Measurements from ENCODE around the gene INAFM1. TPM values are rescaled to one million over a fixed set of nuclear protein-coding genes. Genes with fewer than 3 reads are reported as not detected.
A peak's percentile ranks its signal among the peaks of the same experiment; 100 is the strongest.

The INAFM1 gene
- total and polyA plus RNA-seq, 4 donors, result 1.5 to 2.5 (median 1.9) TPM

GRCh38 chr19:47264629-47265028 is 10.1 kb upstream of the INAFM1 start:
- H3K9me3 ChIP-seq (ENCODE audit: control insufficient read depth in 4 of 4, low read length in 3 of 4), result no peaks in the 10 kb centered on the region
- H3K27me3 ChIP-seq (ENCODE audit: control insufficient read depth in 4 of 4, insufficient read depth in 4 of 4, low read length in 3 of 4), result no peaks in the 10 kb centered on the region
- H3K4me1 ChIP-seq (ENCODE audit: control insufficient read depth in 4 of 4, insufficient read depth in 4 of 4, low read length in 3 of 4), result peaks cover 0 to 5% (median 0%) of the 10 kb centered on the region in 4 donors
- H3K27ac ChIP-seq (ENCODE audit: low read depth in 1 of 2, low read length in 2 of 2), result no peak overlapping the region
- WGBS, result 97% methylated on average over 30 of the region's 30 CpGs
- no peak overlapping the region for H3K4me3 ChIP-seq (ENCODE audit: low read depth in 1 of 3, low read length in 3 of 3)
- peaks cover 11 to 63% (median 25%) of the 10 kb centered on the region in 4 donors for H3K36me3 ChIP-seq (ENCODE audit: control insufficient read depth in 4 of 4, insufficient read depth in 3 of 4, low read depth in 1 of 4, low read length in 3 of 4)
- no peak for TF ChIP-seq HNF4G (IDR thresholded peaks at IDR 0.05)
- TF ChIP-seq SP1 (IDR thresholded peaks at IDR 0.05), result no peak
- no peak for TF ChIP-seq GABPA (IDR thresholded peaks at IDR 0.05 in 1 of 2, conservative IDR thresholded peaks at IDR 0.05 in 1 of 2)
- TF ChIP-seq RAD21 (IDR thresholded peaks at IDR 0.05), result no peak
- no peak for DNase-seq (ENCODE audit: low spot score)
- H3K9ac ChIP-seq (ENCODE audit: low read depth in 1 of 2, low read length in 2 of 2), result no peak overlapping the region

GRCh38 chr19:47266401-47266941 is 8.2 kb upstream of the INAFM1 start:
- peaks cover 19 to 61% (median 27%) of the 10 kb centered on the region in 4 donors for H3K36me3 ChIP-seq (ENCODE audit: control insufficient read depth in 4 of 4, insufficient read depth in 3 of 4, low read depth in 1 of 4, low read length in 3 of 4)
- H3K27ac ChIP-seq (ENCODE audit: low read depth in 1 of 2, low read length in 2 of 2), result no peak overlapping the region
- no peaks in the 10 kb centered on the region for H3K27me3 ChIP-seq (ENCODE audit: control insufficient read depth in 4 of 4, insufficient read depth in 4 of 4, low read length in 3 of 4)
- 97% methylated on average over 21 of the region's 21 CpGs for WGBS
- TF ChIP-seq GABPA (IDR thresholded peaks at IDR 0.05 in 1 of 2, conservative IDR thresholded peaks at IDR 0.05 in 1 of 2), result no peak
- no peak for TF ChIP-seq FOXA2 (IDR thresholded peaks at IDR 0.05)
- TF ChIP-seq RXRA (IDR thresholded peaks at IDR 0.05), result no peak
- DNase-seq (ENCODE audit: low spot score), result no peak
- H3K9ac ChIP-seq (ENCODE audit: low read depth in 1 of 2, low read length in 2 of 2), result no peak overlapping the region
- peaks cover 0 to 5% (median 0%) of the 10 kb centered on the region in 4 donors for H3K4me1 ChIP-seq (ENCODE audit: control insufficient read depth in 4 of 4, insufficient read depth in 4 of 4, low read length in 3 of 4)
- H3K4me3 ChIP-seq (ENCODE audit: low read depth in 1 of 3, low read length in 3 of 3), result no peak overlapping the region
- H3K9me3 ChIP-seq (ENCODE audit: control insufficient read depth in 4 of 4, low read length in 3 of 4), result no peaks in the 10 kb centered on the region

- WGBS, result 60% methylated on average over 14 of the region's 14 CpGs
These were observed 7.3 kb upstream of the INAFM1 start for GRCh38 chr19:47267350-47267759.

More at GRCh38 chr19:47267350-47267759, 7.3 kb upstream of the INAFM1 start:
- Histone ChIP-seq H3K4me1 (ENCODE audit: control insufficient read depth in 4 of 4, insufficient read depth in 4 of 4, low read length in 3 of 4) (peaks cover 0 to 5% (median 0%) of the 10 kb centered on the region in 4 donors), H3K27ac (ENCODE audit: low read depth in 1 of 2, low read length in 2 of 2) (no peak overlapping the region), H3K9me3 (ENCODE audit: control insufficient read depth in 4 of 4, low read length in 3 of 4) (no peaks in the 10 kb centered on the region), H3K4me3 (ENCODE audit: low read depth in 1 of 3, low read length in 3 of 3) (no peak overlapping the region), H3K27me3 (ENCODE audit: control insufficient read depth in 4 of 4, insufficient read depth in 4 of 4, low read length in 3 of 4) (no peaks in the 10 kb centered on the region), H3K36me3 (ENCODE audit: control insufficient read depth in 4 of 4, insufficient read depth in 3 of 4, low read depth in 1 of 4, low read length in 3 of 4) (peaks cover 18 to 59% (median 27%) of the 10 kb centered on the region in 4 donors), H3K9ac (ENCODE audit: low read depth in 1 of 2, low read length in 2 of 2) (no peak overlapping the region)
- no peak for DNase-seq (ENCODE audit: low spot score)
- peak; percentile 41 for TF ChIP-seq SP1 (IDR thresholded peaks at IDR 0.05)
- no peak for TF ChIP-seq NR2F2 (IDR thresholded peaks at IDR 0.05)
- peak; percentile 23 for TF ChIP-seq YY1 (IDR thresholded peaks at IDR 0.05)
- TF ChIP-seq HNF4G (IDR thresholded peaks at IDR 0.05), result no peak
- peak in 1 of 2 donors; percentile 15 for TF ChIP-seq RXRA (IDR thresholded peaks at IDR 0.05)
- TF ChIP-seq FOXA1 (IDR thresholded peaks at IDR 0.05), result no peak
- no peak for TF ChIP-seq FOXA2 (IDR thresholded peaks at IDR 0.05)
- TF ChIP-seq RAD21 (IDR thresholded peaks at IDR 0.05), result no peak
- no peak for TF ChIP-seq GABPA (IDR thresholded peaks at IDR 0.05 in 1 of 2, conservative IDR thresholded peaks at IDR 0.05 in 1 of 2)
- TF ChIP-seq, protein P1, sequence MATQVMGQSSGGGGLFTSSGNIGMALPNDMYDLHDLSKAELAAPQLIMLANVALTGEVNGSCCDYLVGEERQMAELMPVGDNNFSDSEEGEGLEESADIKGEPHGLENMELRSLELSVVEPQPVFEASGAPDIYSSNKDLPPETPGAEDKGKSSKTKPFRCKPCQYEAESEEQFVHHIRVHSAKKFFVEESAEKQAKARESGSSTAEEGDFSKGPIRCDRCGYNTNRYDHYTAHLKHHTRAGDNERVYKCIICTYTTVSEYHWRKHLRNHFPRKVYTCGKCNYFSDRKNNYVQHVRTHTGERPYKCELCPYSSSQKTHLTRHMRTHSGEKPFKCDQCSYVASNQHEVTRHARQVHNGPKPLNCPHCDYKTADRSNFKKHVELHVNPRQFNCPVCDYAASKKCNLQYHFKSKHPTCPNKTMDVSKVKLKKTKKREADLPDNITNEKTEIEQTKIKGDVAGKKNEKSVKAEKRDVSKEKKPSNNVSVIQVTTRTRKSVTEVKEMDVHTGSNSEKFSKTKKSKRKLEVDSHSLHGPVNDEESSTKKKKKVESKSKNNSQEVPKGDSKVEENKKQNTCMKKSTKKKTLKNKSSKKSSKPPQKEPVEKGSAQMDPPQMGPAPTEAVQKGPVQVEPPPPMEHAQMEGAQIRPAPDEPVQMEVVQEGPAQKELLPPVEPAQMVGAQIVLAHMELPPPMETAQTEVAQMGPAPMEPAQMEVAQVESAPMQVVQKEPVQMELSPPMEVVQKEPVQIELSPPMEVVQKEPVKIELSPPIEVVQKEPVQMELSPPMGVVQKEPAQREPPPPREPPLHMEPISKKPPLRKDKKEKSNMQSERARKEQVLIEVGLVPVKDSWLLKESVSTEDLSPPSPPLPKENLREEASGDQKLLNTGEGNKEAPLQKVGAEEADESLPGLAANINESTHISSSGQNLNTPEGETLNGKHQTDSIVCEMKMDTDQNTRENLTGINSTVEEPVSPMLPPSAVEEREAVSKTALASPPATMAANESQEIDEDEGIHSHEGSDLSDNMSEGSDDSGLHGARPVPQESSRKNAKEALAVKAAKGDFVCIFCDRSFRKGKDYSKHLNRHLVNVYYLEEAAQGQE (IDR thresholded peaks at IDR 0.05), result peak; percentile 48
- TF ChIP-seq HNF4A (conservative IDR thresholded peaks at IDR 0.05), result peak; percentile 11 to 29

Data from liver (tissue), 9 donors.